Ascending aorta (tissue), 2 donors: ENCODE measurements around the gene DNASE2B. TPM values are rescaled to one million over a fixed set of nuclear protein-coding genes. Genes with fewer than 3 reads are reported as not detected.
A peak's percentile ranks its signal among the peaks of the same experiment; 100 is the strongest.

Experiments used
- DNase-seq, 2 donors: peaks; one replicate each; pipeline ENCODE4 v3.0.0-alpha.2; 2019; ENCODE audit warnings: low spot score in 2 of 2
- H3K27ac ChIP-seq, 2 donors: fragments of 200-600 bp; sonication (generic); one replicate each; pipeline ENCODE4 v1.5.1; 2016 to 2017; ENCODE audit warnings: mild to moderate bottlenecking in 1 of 2
- H3K27me3 ChIP-seq: fragments of 200-600 bp; sonication (generic); one replicate; pipeline ENCODE4 v1.5.1; 2017
- H3K36me3 ChIP-seq, 2 donors: fragments of 200-600 bp; sonication (generic); one replicate each; pipeline ENCODE4 v1.5.1; 2016
- H3K4me1 ChIP-seq, 2 donors: fragments of 200-600 bp; sonication (generic); one replicate each; pipeline ENCODE4 v1.5.1; 2016 to 2017; ENCODE audit warnings: mild to moderate bottlenecking in 1 of 2
- H3K4me3 ChIP-seq, 2 donors: fragments of 200-600 bp; sonication (generic); one replicate each; pipeline ENCODE4 v1.5.1; 2016 to 2017; ENCODE audit warnings: mild to moderate bottlenecking in 1 of 2
- H3K9me3 ChIP-seq, 2 donors: fragments of 200-600 bp; sonication (generic); one replicate each; pipeline ENCODE4 v1.5.1; 2016
- CTCF ChIP-seq, 3 experiments: fragments of 200-600 bp in 2 of 3; fragments of 450-650 bp in 1 of 3; sonication (generic) in 2 of 3; IDR thresholded peaks; one replicate each; pipeline ENCODE4 v1.5.1; 2016 to 2019; ENCODE audit warnings: antibody characterized with exemption in 3 of 3, mild to moderate bottlenecking in 1 of 3, moderate library complexity in 1 of 3
- intact Hi-C: fragments of 100-400 bp; cut with DNase I; formaldehyde crosslinking; loops from one replicate; pipeline ENCODE4 v1.15.1; 2023
- total RNA-seq: library from RNA; depleted of rRNA; stranded (reverse); fragments of >200 nt; gene quantifications from one replicate; pipeline ENCODE4 v1.1.0, GENCODE V29; 2016

DNASE2B gene
- total RNA-seq, 1 donor from 2014 or later, result not detected

DNA sequence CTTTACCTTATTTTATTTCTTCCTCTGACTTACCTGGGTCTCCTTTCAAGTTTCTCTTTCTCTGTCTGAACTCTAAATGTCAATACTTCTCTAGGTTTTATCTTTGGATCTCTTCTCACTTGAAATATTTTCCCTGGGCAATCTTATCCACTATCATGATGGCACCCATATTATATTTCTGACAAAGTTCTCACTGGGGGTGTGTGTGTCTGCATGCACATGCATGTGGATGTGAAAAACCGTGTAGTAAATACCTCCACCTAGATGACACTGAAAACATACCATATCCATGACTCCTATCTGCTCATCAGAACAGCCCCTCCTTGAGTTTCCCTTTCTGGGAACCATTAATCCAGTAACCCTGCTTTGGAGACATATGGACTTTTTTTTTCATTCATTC lies 30.9 kb downstream of the DNASE2B start:
- H3K36me3 ChIP-seq, result no peaks in the 10 kb centered on the region
- DNase-seq, result no peak
- no peak overlapping the region for H3K4me3 ChIP-seq
- intact Hi-C loops, result no loop called here
- H3K27ac ChIP-seq, result no peak overlapping the region
- no peaks in the 10 kb centered on the region for H3K9me3 ChIP-seq
- no peak for TF ChIP-seq CTCF (IDR thresholded peaks at IDR 0.05)
- H3K4me1 ChIP-seq, result no peaks in the 10 kb centered on the region
- H3K27me3 ChIP-seq, result no peaks in the 10 kb centered on the region

GRCh38 chr1:84430546-84430945 lies 32.3 kb downstream of the DNASE2B start:
- no peak for DNase-seq

GRCh38 chr1:84433258-84434080 lies 35.2 kb downstream of the DNASE2B start:
- no peaks in the 10 kb centered on the region for H3K9me3 ChIP-seq
- peak; percentile 42 to 76 (median 65) for TF ChIP-seq CTCF (IDR thresholded peaks at IDR 0.05)
- no peak overlapping the region for H3K27ac ChIP-seq
- DNase-seq, result peak in 1 of 2 donors; percentile 69
- no peaks in the 10 kb centered on the region for H3K36me3 ChIP-seq
- H3K4me3 ChIP-seq, result peak overlapping the region; percentile 29 to 40
- intact Hi-C loops, result loop anchor here (2.0 to 10.0 kb wide), 4 partner anchors 136 to 499 kb away; no protein-coding TSS in a partner anchor
- no peaks in the 10 kb centered on the region for H3K27me3 ChIP-seq
- no peaks in the 10 kb centered on the region for H3K4me1 ChIP-seq

More at GRCh38 chr1:84430546-84430945, 32.3 kb downstream of the DNASE2B start:
- intact Hi-C loops, result loop anchor here (5.0 to 10.0 kb wide), 3 partner anchors 133 to 496 kb away; no protein-coding TSS in a partner anchor
- Histone ChIP-seq H3K4me3 (no peak overlapping the region), H3K36me3 (no peaks in the 10 kb centered on the region), H3K4me1 (no peaks in the 10 kb centered on the region), H3K9me3 (no peaks in the 10 kb centered on the region), H3K27me3 (no peaks in the 10 kb centered on the region), H3K27ac (no peak overlapping the region)
- no peak for TF ChIP-seq CTCF (IDR thresholded peaks at IDR 0.05)

GRCh38 chr1:84434081-84434769 lies 35.9 kb downstream of the DNASE2B start:
- no peak for TF ChIP-seq CTCF (IDR thresholded peaks at IDR 0.05)
- Histone ChIP-seq H3K36me3 (no peaks in the 10 kb centered on the region), H3K27me3 (no peaks in the 10 kb centered on the region), H3K4me1 (no peaks in the 10 kb centered on the region), H3K9me3 (no peaks in the 10 kb centered on the region), H3K4me3 (no peak overlapping the region), H3K27ac (no peak overlapping the region)
- no peak for DNase-seq
- intact Hi-C loops, result loop anchor here (5.0 to 10.0 kb wide), 3 partner anchors 137 to 499 kb away; no protein-coding TSS in a partner anchor

DNA sequence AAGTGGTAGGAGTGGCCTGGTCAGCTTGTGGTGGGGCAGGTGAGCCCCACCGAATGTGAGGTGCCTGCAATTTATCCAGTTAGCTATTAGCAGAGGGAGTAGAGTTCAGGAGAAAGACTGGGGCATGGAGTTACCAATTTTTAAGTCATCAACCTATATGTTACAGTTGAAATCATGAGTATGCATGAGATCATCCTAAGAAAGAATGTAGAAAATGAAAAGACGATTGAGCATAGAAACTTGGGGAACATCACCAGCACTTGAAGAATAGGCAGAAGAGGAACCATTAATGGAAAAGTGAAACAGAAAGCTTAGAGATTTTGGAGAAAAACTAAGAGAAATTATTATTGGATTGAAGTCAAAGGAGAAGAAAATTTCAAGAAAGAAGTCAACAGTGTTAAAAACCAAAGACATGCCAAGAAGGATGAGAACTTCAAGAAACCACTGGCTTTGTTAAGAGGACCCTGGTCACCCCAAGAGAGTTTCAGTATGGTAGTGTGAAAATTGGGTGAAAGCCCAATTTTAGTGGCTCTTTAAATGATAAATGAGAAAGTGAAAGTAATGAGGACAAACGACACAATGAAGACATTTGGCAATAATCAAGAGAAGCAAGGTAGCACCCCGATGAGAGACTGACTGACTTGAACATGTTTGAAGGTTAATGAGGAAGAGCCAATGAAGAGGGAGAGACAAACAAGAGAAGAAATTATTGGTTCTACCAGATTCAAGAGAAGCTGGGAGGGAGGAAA lies 36.7 kb downstream of the DNASE2B start:
- Histone ChIP-seq H3K36me3 (no peaks in the 10 kb centered on the region), H3K4me1 (no peaks in the 10 kb centered on the region), H3K27me3 (no peaks in the 10 kb centered on the region), H3K9me3 (no peaks in the 10 kb centered on the region), H3K27ac (no peak overlapping the region), H3K4me3 (no peak overlapping the region)
- intact Hi-C loops, result loop anchor here (5.0 to 10.0 kb wide), 3 partner anchors 138 to 500 kb away; no protein-coding TSS in a partner anchor
- no peak for TF ChIP-seq CTCF (IDR thresholded peaks at IDR 0.05)
- DNase-seq, result no peak
